GM19043 (cell line): ENCODE data around the gene LAMB1.

ENCODE experiments used
- ATAC-seq: cut with Tn5 transposase; IDR thresholded peaks from one replicate; pipeline ENCODE4 v1.9.1; 2021; ENCODE audit warnings: low read depth; ENCODE audit not compliant: unreplicated experiment

The LAMB1 gene

DNA sequence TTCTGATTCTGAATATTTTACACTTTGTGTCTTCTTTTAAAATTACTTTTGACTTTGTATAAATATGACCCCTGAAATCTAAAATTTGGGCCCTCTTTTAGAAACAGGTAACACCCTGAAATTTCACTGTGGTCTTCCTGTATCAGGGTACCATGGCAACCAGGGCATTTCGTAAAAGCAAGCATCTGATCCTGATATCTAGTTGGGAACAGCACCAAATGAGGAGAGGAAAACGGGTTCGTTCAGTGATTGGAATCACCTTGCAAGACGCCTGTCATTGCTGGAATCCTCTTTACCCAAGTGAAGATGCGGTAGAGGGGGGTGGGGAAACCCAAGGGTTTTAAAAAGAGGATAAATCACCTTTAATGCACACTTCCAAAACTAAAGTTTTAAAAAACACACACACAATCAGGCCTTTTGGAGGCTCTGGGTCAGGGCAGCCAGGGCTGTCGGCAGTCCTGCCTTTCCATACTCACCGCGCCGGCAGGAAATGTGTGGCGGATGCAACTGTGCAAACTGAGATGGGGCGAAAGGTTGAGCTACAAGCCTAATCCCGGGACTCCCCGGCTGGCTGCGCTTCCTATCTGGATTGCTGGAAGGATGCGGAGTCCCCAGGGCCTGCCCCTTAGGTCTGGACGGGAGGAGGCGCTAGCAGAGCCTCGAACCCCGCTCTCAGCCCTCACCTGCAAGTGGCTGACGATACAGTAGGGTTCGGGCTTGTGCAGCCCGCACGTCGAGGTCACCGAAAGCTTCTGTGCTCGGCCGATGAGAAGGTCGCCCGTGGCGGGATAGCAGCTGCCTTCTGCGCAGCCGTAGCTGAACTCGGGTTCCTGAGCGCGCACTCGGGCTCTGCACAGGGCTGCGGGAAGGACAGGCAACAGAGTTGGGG lies 1.8 kb downstream of the LAMB1 start:
- ATAC-seq: no peak

DNA sequence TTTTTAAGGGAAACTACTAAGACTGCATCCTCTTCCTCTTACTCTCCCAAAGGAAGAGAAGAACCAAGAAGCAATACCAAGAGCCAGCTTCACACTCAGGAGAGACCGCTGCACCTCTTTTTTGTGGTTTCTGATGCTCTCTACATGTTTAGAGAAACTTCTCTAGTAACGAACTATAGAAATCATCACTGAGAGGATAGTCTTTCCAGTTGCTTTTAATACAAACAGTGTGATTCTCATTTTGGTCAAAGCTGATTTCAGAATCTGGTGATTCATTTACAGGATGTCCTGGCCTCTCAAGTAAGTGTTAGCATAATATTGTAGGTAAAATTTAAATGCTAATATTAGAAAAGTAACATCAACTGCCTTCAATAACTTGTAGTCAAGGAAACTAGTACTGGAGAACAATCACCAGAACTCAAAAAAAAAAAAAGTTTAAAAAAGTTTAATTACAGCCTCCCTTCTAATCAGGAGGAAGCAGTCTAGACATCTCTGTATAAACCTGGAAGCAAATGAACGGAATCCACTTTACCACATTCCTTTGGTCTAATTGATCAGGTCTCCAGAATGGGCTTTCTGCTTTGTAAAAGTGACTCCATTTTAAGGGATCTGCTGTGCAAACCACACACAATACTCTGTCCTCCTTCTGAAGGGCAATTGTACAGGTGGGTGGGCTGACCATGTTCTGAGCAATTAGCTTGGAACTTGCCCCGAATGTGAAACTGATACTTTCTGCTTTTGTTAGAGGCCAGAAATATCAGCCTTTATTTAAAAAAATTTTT lies 3.0 kb downstream of the LAMB1 start:
- no peak for ATAC-seq

- no peak for ATAC-seq
Observed at GRCh38 chr7:107998660-107999480, 4.1 kb downstream of the LAMB1 start.

DNA sequence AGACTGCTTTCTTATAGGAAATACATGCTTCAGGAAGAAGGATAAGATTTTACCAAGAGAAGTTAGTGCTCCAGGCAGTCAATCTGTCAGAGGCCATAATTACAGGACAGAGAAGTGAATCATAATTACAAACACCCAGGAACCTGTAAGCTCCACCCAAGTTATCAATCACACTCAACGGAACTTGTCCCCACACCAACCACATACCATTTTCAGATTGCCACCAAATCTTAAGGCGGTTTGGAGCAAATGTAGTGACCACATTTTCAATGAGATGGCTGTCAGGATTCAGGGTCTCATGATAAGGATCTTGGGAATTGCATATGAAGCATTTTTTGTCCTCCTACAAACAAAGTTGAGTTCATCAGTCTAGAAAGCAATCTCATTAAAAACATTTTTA lies 4.8 kb downstream of the LAMB1 start:
- ATAC-seq: no peak

DNA sequence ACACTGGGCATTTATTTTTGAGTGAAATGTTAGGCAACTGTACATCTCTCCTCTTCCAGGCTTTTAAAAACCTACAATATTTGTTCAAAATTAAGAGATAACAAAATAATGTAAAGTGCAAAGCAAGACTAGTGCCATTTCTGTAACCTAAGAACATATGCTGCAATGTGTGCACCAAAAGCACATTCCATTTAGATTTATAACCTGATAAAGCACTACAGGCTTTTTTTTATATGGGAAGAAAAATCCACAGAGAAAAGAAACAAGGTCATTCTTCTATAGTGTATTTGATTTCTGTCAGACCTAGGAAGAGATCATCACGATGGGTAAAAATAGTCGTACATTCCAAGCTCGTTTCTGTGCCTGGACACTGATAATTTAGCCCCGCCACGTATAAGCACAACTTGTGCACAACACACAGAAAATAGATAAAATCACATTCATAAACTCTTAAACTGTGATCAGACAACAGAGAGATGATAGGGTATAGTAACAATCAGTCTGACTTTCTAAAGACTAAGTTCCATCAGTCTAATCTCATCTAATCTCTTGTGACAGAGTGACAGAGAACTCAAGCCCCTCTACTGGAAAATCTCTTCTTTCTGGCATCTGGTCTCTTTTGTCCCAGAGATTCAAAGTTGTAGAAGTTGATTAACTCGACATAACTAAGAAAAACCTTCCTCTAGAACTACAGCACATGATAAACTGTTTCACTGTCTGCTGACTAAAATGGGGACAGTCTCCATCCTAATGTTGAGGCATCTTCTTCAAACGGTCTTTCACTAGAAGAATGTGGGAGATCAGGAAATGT lies 6.7 kb downstream of the LAMB1 start:
- no peak for ATAC-seq

DNA sequence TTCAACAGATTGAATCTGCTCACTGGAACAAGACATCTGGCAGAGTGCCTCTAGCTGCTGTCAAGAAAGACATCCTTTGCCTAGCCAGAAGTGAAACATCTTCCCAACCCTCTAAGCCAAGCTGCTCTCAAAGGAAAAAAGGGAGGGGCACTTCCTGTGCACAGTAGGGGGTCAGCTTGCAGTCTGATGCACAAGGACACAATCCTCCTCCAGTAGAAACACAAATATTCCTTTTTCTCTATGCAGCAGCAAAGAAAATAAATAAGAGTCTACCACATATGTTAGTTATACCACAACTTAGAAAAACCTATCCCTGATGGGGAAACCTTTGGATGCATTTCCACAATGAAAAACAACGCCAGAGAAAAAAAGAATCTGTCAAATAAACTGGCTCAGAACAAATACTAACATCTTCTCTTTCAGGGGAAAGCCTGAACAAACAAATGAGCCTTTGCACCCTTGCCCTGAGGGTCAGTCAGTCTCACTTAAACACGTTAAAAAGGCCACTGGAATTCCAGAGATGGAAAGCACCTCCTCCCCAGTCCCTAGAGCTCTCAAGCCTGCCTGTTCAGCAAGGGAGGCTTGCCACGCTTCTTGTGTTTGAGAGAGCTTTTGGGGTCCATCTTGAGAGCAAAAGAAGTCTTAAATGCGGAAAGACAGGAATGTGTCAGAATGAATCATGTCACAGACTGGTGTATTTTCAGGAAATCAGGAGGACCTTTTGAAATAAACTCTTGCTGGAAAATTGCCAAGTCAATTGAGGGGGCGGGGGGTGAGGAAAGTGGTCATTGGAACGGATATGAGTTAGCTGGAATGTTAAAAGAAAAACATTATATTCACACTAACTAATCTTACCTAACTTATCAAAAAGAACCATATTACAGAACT lies 7.5 kb downstream of the LAMB1 start:
- no peak for ATAC-seq

GRCh38 chr7:107994421-107995030 lies 8.4 kb downstream of the LAMB1 start:
- no peak for ATAC-seq

GRCh38 chr7:107993891-107994291 lies 9.1 kb downstream of the LAMB1 start:
- no peak for ATAC-seq

- ATAC-seq: no peak
Observed at GRCh38 chr7:107989618-107990373, 13.2 kb downstream of the LAMB1 start.

- ATAC-seq: no peak
Observed at GRCh38 chr7:107982918-107983389, 20.0 kb downstream of the LAMB1 start.

DNA sequence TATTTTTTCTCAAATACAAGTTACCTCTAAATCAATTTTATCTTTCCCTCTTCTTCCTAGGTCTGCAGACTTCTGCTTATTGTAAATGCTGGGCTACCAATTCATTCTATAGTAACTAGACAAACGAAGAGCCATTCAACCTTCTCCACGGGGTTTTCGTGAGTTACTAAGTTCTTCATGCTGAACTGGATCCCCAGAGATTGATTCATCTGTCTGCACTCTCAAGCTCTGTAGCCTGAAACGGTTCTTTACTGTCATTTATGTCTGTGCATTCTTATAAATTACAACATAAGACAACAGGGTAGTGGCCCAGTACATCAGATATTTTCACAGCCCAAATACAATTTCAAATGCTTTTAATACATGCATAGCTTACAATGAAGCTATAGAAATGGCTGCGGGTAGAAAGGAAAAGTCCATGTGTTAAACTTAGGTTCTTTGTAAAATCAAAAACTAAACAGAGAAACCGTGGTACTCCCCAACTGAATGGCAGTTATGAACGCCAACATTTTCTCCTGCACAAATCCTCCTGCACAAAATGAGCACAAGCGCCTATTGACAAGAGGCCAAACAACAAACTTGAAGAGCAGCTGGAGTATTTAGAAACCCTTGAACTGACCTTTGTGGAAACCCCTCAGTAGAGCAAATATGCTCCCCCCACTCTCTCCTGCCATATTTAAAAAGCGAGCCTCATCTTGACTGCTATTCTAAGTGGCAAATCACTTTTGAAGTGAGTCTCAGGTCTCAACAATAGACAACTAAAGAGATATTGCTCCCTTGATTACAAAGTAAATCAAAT lies 20.7 kb downstream of the LAMB1 start:
- no peak for ATAC-seq

DNA sequence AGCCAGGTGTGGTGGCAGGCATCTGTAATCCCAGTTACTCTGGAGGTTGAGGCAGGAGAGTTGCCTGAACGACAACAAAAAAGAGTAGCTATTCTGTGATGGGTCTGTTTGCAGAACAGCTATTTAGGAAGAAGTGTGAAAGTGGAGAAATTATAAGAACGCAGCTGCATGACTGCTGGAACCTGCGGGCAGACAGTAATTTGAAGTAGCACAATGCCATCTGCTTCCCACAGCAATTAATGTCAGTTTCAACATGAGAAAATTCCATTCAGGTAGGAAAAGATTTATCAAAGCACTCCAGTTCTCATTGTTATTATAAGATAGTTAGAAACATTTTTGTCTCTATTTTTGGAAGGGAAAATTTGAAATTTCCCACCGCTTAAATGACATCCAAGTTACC lies 21.5 kb downstream of the LAMB1 start:
- ATAC-seq: no peak

- no peak for ATAC-seq
Observed at GRCh38 chr7:107980671-107981190, 22.2 kb downstream of the LAMB1 start.

- no peak for ATAC-seq
Observed at GRCh38 chr7:107980171-107980570, 22.8 kb downstream of the LAMB1 start.

- no peak for ATAC-seq
Observed at GRCh38 chr7:107978815-107979408, 24.0 kb downstream of the LAMB1 start.

GRCh38 chr7:107977048-107977447 lies 25.9 kb downstream of the LAMB1 start:
- no peak for ATAC-seq
